GM20000 (cell line): ENCODE data around the gene ACRV1.

Experiments used
- DNase-seq: peaks from one replicate; pipeline ENCODE4 v3.0.0; 2012; ENCODE audit warnings: low spot score
- TF ChIP-seq, protein P1 (sequence below): IDR thresholded peaks from 2 replicates; pipeline ENCODE4 v1.5.1; 2012; ENCODE audit warnings: mild to moderate bottlenecking, control low read depth; ENCODE audit errors: extremely low read depth, missing control alignments

ACRV1 gene

DNA sequence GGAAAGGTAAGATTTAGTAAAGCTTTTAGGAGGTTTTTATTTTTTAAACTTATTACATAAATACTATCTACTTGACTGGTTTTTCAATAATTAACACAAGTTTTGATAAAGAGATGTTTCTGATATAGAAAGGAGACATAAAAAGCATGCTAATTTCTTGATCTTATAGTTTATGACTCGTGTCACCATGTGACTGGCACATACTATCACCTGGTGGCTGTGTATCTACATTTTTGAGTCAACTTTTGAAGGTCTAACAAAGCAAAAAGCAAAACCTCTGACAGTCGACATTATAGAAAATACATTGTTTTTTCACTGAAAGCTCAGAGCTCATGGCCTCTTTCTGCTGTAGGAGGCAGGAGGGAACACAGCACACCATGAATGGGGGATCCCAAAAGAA, 810 bp downstream of the ACRV1 start:
- DNase-seq, result no peak
- TF ChIP-seq, protein P1, sequence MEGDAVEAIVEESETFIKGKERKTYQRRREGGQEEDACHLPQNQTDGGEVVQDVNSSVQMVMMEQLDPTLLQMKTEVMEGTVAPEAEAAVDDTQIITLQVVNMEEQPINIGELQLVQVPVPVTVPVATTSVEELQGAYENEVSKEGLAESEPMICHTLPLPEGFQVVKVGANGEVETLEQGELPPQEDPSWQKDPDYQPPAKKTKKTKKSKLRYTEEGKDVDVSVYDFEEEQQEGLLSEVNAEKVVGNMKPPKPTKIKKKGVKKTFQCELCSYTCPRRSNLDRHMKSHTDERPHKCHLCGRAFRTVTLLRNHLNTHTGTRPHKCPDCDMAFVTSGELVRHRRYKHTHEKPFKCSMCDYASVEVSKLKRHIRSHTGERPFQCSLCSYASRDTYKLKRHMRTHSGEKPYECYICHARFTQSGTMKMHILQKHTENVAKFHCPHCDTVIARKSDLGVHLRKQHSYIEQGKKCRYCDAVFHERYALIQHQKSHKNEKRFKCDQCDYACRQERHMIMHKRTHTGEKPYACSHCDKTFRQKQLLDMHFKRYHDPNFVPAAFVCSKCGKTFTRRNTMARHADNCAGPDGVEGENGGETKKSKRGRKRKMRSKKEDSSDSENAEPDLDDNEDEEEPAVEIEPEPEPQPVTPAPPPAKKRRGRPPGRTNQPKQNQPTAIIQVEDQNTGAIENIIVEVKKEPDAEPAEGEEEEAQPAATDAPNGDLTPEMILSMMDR, result no peak

DNA sequence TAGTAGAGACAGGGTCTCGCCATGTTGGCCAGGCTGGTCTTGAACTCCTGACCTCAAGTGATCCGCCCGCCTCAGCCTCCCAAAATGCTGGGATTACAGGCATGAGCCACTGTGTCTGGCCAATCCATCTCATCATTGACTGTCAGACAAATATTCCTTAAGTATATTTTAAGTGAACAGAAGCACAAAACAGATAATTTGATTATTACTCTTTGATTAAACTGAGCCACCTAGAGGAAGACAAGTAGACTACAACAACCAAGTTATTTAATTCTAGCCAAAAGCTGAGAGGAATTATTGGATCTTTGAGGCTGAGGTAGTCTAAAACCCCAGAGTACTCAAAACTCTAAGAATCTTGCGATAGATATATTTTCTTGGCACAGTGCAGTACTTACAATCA, 1.2 kb downstream of the ACRV1 start:
- TF ChIP-seq, protein P1, result no peak
- no peak for DNase-seq

DNA sequence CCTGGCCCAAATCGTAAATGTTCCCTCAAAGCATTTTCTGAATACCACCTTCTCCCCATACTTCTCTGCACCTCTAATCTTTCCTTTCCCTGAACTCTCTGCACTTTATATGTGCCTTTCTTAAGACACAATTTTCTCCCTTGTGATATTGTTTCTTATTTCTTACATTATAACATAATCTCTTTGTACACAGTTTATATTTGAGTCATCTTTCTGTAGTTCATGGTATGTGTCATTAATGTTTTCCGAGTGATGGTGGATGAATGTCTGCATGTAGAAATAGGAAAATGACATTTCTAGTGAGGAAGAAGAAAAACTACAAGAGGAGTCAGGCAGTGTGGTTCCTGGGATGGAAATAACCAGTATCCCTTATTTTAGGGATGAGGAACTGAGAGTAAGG, 5.5 kb downstream of the ACRV1 start:
- TF ChIP-seq, protein P1, result no peak
- DNase-seq, result no peak

DNA sequence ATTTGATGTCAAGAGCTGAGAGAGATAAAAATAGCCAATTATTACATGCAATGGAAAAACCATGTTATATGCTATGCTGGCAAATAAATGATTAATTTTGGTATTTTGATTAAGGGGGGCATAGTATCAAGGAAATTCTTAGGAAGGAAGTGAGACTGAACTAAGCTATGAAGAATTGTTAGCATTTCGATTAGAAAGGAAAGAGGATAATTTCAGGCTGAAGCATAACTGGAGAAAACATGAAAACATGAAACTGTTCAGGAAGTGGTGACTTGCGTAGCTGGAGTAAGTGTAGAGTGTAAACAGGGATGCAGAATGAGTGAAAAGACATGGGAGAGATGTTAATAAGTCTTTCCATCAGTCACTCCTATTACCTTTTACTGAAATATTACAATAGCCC, 6.4 kb downstream of the ACRV1 start:
- TF ChIP-seq, protein P1, result no peak
- DNase-seq, result no peak

DNA sequence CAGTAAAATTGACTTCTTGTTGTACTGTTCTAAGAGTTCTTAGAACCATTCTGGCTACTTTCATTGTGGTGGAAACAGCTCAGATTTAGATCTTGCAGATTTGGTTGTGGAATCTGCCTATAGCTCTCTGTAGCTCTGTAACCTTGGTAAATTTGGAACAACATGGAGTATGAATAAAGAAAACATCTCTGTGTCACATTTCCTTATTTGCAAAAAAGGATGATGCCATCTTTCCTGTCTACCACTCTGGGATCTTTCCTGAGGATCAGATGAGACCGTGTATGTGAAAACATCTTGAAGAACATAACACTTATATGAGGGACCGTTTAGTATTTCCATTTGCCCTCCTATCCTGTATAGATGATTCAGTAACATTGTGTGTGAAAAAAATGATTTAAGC, 9.1 kb downstream of the ACRV1 start:
- DNase-seq, result no peak
- TF ChIP-seq, protein P1, result no peak

DNA sequence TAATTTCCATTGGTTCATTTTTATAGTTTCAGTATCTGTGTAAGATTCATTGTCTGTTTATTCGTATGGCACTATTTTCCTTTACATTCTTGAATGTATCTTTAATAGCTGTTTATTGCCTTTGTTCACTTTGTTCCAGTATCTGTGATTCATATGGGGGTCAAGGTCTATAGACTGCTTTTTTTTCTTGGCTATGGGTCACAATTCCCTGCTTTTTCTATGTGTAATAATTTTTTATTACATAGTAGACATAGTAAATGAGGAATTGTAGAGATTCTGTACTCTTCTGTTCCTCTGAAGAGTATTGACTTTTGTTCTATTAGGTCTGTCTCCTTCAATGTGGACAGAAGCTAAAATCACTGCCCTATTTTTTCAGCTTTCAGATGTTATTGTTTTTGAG, 10.5 kb downstream of the ACRV1 start:
- TF ChIP-seq, protein P1, result no peak
- DNase-seq, result no peak

DNA sequence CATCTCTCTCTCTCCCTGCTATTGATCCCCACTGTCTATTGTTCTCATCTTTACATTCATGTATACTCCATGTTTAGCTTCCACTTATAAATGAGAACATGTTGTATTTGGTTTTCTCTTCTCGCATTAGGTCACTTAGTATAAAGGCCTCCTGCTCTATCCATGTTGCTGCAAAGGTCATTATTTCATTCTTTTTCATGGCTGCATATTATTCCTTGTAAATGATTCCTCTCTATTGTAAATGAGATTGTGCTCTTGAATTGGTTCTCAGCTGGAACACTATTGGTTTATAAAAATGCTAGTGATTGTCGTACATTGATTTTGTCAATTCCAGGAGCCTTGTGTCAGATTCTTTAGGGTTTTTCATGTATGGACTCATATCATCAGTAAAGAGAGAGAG, 13.5 kb downstream of the ACRV1 start:
- TF ChIP-seq, protein P1, result no peak
- DNase-seq, result no peak
